HUES48 (cell line): ENCODE results near the gene MYOM1.
A peak's percentile ranks its signal among the peaks of the same experiment; 100 is the strongest.
"Not testable (repeated sequence)": the region's sequence is repeated elsewhere in the genome, so short reads cannot be mapped to it uniquely, and the experiment has no call there.

ENCODE experiments used
- H3K27ac ChIP-seq: one replicate; pipeline ENCODE4 v1.7.0; 2013; ENCODE audit warnings: low read depth, low read length, inconsistent platforms
- H3K27me3 ChIP-seq: 2 replicates; pipeline ENCODE4 v1.6.1; 2013; ENCODE audit warnings: mild to moderate bottlenecking, low read length; ENCODE audit not compliant: control insufficient read depth, insufficient read depth
- H3K36me3 ChIP-seq: 2 replicates; pipeline ENCODE4 v1.6.1; 2013; ENCODE audit warnings: low read length; ENCODE audit not compliant: control insufficient read depth, insufficient read depth
- H3K4me1 ChIP-seq: 2 replicates; pipeline ENCODE4 v1.6.1; 2013; ENCODE audit warnings: mild to moderate bottlenecking, low read length; ENCODE audit not compliant: control insufficient read depth, insufficient read depth
- H3K4me3 ChIP-seq: 2 replicates; pipeline ENCODE4 v1.5.1; 2013; ENCODE audit warnings: mild to moderate bottlenecking, low read depth, low read length
- H3K9ac ChIP-seq: 2 replicates; pipeline ENCODE4 v1.6.1; 2013; ENCODE audit warnings: mild to moderate bottlenecking, low read depth, low read length, moderate library complexity
- H3K9me3 ChIP-seq: 2 replicates; pipeline ENCODE4 v1.6.1; 2013; ENCODE audit warnings: low read length; ENCODE audit not compliant: control insufficient read depth, insufficient read depth

MYOM1 gene

GRCh38 chr18:3051718-3052410 lies 167.9 kb downstream of the MYOM1 start:
- Histone ChIP-seq H3K27me3 (no peaks in the 10 kb centered on the region), H3K4me1 (peaks cover 8% of the 10 kb centered on the region; the same call in 1 of the 2 replicates), H3K9ac (no peak overlapping the region), H3K36me3 (no peaks in the 10 kb centered on the region), H3K4me3 (no peak overlapping the region), H3K9me3 (no peaks in the 10 kb centered on the region), H3K27ac (peak overlapping the region; percentile 47)

DNA sequence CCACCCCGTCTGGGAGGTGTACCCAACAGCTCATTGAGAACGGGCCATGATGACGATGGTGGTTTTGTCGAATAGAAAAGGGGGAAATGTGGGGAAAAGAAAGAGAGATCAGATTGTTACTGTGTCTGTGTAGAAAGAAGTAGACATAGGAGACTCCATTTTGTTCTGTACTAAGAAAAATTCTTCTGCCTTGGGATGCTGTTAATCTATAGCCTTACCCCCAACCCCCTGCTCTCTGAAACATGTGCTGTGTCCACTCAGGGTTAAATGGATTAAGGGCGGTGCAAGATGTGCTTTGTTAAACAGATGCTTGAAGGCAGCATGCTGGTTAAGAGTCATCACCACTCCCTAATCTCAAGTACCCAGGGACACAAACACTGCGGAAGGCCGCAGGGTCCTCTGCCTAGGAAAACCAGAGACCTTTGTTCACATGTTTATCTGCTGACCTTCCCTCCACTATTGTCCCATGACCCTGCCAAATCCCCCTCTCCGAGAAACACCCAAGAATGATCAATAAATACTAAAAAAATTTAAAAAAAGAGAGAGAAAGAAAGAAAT lies 169.8 kb downstream of the MYOM1 start:
- not testable (repeated sequence) for H3K9me3 ChIP-seq, H3K27me3 ChIP-seq, H3K36me3 ChIP-seq, H3K9ac ChIP-seq, H3K4me3 ChIP-seq, H3K4me1 ChIP-seq
- peak overlapping the region; percentile 65 for H3K27ac ChIP-seq

- Histone ChIP-seq H3K27ac (no peak overlapping the region), H3K4me1 (peaks cover 8% of the 10 kb centered on the region; the same call in 1 of the 2 replicates), H3K4me3 (no peak overlapping the region), H3K9me3 (no peaks in the 10 kb centered on the region), H3K36me3 (no peaks in the 10 kb centered on the region), H3K27me3 (no peaks in the 10 kb centered on the region), H3K9ac (no peak overlapping the region)
Observed at GRCh38 chr18:3048820-3049349, 170.9 kb downstream of the MYOM1 start.

- no peaks in the 10 kb centered on the region for H3K27me3 ChIP-seq
- H3K36me3 ChIP-seq, result no peaks in the 10 kb centered on the region
- H3K27ac ChIP-seq, result no peak overlapping the region
- no peak overlapping the region for H3K4me3 ChIP-seq
- H3K9me3 ChIP-seq, result no peaks in the 10 kb centered on the region
- H3K4me1 ChIP-seq, result peaks cover 8% of the 10 kb centered on the region; the same call in 1 of the 2 replicates
- H3K9ac ChIP-seq, result no peak overlapping the region
Observed at GRCh38 chr18:3048121-3048520, 171.6 kb downstream of the MYOM1 start.

DNA sequence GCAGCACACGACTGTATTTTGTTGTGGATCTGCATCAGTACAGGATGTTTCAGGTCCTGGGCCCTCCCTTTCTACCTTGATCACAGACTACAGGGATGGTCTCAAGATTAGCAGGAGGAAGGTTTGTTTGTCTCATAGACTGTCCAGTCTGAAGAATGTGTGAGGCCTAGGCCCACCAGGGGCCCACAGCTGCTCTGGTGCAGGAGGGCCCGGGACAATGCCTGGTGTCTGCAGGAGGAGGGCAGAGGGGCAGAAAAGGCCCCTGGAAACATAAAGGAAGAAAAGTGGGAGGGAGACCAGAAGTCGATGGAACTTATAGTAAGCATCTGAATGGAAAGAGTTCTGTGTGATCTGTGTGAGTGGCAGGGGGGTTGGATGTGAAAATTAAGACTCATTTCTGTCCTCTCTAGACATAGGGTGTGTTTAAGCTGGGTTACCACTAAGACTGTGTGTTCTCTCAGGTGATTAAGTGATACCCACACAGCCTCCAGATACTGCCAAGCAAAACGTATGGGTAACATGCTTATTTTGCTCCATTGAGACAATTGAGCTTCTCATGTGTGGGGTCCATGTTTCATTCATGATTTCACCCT lies 173.5 kb downstream of the MYOM1 start:
- H3K4me1 ChIP-seq, result peaks cover 9% of the 10 kb centered on the region; the same call in 1 of the 2 replicates
- H3K9me3 ChIP-seq, result no peaks in the 10 kb centered on the region
- H3K36me3 ChIP-seq, result no peaks in the 10 kb centered on the region
- no peak overlapping the region for H3K4me3 ChIP-seq
- no peak overlapping the region for H3K9ac ChIP-seq
- H3K27me3 ChIP-seq, result no peaks in the 10 kb centered on the region
- no peak overlapping the region for H3K27ac ChIP-seq

- no peak overlapping the region for H3K9ac ChIP-seq
- H3K27me3 ChIP-seq, result no peaks in the 10 kb centered on the region
- no peak overlapping the region for H3K27ac ChIP-seq
- H3K4me3 ChIP-seq, result no peak overlapping the region
- H3K36me3 ChIP-seq, result no peaks in the 10 kb centered on the region
- no peaks in the 10 kb centered on the region for H3K9me3 ChIP-seq
- peaks cover 6% of the 10 kb centered on the region; the same call in 1 of the 2 replicates for H3K4me1 ChIP-seq
Observed at GRCh38 chr18:3044931-3045698, 174.7 kb downstream of the MYOM1 start.

DNA sequence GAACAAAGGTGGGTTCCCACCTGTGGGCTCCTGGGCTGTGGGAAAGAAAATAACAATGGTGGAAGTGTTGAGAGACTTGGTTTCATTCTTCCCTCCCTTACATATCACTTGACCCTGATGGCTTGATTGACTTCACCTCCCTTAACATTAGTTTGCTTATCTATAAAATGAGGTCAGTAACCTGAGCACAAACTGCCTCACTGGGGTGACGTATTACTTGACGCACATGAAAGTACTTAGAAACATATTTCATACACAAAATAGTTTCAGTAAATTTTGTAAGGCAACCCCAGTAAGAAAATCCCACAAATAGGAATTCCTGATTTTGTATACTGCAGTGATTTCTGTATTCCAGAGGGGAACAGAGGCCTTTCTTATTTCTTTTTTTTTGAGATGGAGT lies 177.4 kb downstream of the MYOM1 start:
- Histone ChIP-seq H3K36me3 (no peaks in the 10 kb centered on the region), H3K27me3 (no peaks in the 10 kb centered on the region), H3K4me1 (peaks cover 6% of the 10 kb centered on the region; the same call in 1 of the 2 replicates), H3K9ac (no peak overlapping the region), H3K4me3 (no peak overlapping the region), H3K27ac (no peak overlapping the region), H3K9me3 (no peaks in the 10 kb centered on the region)

DNA sequence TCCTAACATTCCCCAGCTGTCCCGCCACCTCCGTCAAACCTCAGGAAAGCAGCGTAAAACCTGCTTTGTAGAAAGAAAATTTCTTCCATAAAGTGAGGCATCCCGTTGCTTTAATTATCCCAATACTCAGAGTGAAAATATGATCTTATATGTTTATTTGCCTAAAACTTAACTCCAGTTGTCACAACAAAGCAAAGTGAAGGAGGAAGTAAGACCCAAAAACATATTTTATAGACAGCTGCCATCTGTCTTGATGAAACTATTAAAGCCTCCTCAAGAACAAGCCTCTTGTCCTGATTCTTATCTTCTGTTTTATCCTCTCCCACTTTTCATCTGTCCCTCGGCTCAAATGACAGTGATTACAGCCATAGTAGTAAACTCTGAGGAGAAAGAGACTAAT lies 177.9 kb downstream of the MYOM1 start:
- no peaks in the 10 kb centered on the region for H3K27me3 ChIP-seq
- H3K27ac ChIP-seq, result peak overlapping the region; percentile 44
- H3K9me3 ChIP-seq, result no peaks in the 10 kb centered on the region
- H3K4me3 ChIP-seq, result no peak overlapping the region
- peaks cover 6% of the 10 kb centered on the region; the same call in 1 of the 2 replicates for H3K4me1 ChIP-seq
- H3K9ac ChIP-seq, result no peak overlapping the region
- no peaks in the 10 kb centered on the region for H3K36me3 ChIP-seq

DNA sequence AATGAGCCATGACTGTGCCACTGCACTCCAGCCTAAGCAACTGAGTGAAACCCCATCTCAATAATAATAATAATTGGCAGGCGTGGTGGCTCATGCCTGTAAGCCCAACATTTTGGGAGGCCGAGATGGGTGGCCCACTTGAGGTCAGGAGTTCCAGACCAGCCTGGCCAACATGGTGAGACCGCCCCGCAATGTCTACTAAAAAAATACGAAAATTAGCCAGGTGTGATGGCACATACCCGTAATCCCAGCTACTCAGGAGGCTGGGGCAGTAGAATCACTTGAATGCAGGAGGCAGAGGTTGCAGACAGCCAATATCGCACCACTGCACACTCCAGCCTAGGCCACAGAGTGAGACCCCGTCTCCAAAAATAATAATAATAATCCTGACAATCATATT lies 178.9 kb downstream of the MYOM1 start:
- no peaks in the 10 kb centered on the region for H3K36me3 ChIP-seq
- H3K27me3 ChIP-seq, result no peaks in the 10 kb centered on the region
- no peak overlapping the region for H3K9ac ChIP-seq
- H3K27ac ChIP-seq, result no peak overlapping the region
- H3K4me1 ChIP-seq, result peaks cover 6% of the 10 kb centered on the region; the same call in 1 of the 2 replicates
- H3K4me3 ChIP-seq, result no peak overlapping the region
- no peaks in the 10 kb centered on the region for H3K9me3 ChIP-seq

DNA sequence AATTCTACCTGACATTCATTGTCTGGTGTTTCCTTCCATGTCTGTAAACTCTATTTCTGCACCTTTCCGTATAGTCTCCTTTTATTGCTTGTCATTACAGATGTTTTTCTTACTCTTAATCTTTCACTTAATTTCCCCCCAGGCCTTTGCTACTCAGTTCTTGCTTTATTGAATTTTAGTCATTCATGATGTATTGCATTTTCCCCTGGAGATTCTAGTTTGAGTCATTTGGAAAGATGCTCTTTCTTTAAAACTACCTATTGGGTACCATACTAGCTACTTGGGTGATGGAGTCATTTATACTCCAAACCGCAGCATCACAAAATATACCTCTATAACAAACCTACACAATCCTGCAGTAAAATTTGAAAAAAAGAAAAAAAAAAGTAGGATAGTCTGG lies 179.6 kb downstream of the MYOM1 start:
- H3K4me1 ChIP-seq, result peaks cover 6% of the 10 kb centered on the region; the same call in 1 of the 2 replicates

More for the DNA sequence above, 179.6 kb downstream of the MYOM1 start:
- Histone ChIP-seq H3K27me3 (no peaks in the 10 kb centered on the region), H3K9me3 (no peaks in the 10 kb centered on the region), H3K36me3 (no peaks in the 10 kb centered on the region), H3K27ac (no peak overlapping the region), H3K4me3 (no peak overlapping the region), H3K9ac (no peak overlapping the region)
